Measurements from ENCODE around the gene GYG1.

The GYG1 gene
- total RNA-seq: 29.8 to 50.6 reads per million in 2 experiments

DNA sequence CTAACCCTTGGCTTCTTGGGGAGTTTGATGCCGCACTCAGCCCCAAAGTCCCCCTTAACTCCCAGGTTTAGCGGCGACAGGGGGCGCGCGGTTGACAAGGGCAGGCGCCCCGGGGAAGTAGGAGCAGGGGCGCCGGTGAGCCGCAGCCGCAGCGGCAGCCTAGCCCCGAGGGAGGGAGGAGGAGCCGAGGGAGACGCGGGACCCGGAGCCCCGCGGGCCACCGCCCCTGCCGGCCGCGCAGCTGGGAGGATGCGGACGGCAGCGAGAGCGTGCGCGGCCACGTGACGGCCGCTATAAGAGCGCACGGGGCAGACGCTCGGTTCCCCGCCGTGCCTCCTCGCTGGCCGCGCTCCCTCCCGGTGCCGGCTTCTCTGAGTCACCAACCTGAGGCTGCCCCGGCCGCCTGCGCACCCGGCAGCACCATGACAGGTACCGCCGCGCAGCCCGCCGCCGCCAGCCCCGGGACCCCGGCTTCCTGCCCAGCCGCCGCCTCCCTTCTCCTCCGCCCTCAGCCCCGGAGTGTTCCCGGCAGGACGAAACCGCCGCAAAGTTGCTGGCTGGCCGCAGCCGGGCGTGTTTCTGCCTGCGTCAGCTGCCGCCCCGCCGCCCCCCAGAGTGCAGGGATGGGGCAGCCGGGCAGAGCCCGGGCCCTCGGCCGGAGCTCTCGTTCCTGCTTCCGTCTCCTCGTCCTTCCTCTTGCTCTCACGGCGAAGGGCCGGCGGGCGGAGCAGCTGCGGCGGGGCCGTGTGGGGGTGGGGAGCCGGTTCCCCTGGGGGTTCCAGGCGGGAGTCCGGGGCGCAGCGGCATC is at the start of gene GYG1:
TSS of gene GYG1 (plus strand) at position 322 of the 808 bp plus-strand sequence. CDS start at position 423, 101 bp downstream.
- peak; percentile 69 for DNase-seq (ENCODE audit: low read depth)

DNA sequence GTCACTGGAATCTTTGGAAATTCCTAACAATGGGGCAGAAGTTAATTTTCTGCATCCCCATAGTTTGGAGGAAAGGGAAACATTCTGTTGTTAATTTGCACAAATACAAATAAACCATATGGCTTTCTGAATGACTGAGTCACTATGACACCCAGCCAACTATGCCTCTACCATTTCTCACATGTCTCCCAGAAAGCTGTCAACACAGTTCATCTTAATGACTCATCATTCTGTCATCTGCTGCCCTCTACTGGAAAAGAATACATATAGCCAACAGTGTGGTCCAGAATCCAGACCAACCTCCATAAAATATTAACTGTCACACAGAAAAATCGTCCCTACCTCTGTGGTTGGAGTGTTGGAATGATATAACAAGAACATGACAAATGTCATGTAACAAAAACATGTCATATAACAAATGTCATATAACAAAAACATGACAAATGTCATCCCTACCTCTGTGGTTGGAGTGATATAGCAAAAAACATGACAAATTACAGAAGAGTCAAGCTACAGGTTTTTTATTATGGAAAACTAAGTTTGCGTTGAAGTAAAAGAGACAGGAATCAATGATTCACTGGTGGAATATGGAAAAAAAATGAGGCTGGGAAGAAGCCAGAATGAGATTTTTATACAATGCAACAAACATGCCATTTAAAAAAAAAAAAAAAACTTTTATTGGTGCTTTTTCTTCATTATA is 47.7 kb upstream of the GYG1 start:
- DNase-seq (ENCODE audit: low read depth): no peak

DNA sequence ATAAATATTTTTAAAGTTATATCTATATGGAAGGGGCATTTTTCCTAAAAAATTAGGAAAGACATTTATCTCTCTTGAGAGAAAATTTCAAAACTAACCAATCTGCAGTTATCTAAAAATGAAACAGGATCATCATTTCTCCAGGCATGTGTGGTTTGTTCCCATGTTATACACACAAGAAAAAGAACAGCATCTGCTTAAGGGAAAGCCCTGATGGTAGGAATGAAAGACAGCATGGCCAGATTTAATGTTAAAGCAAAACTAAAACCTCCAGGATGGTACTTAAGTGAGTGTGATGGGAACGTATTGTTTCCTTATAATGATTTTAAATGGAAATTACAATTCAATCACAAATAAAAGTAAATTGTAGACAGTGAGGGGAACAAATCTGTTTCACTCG is 46.2 kb upstream of the GYG1 start:
- no peak for DNase-seq (ENCODE audit: low read depth)

- DNase-seq (ENCODE audit: low read depth): no peak
These were observed 42.3 kb upstream of the GYG1 start for GRCh38 chr3:148948913-148949657.

DNA sequence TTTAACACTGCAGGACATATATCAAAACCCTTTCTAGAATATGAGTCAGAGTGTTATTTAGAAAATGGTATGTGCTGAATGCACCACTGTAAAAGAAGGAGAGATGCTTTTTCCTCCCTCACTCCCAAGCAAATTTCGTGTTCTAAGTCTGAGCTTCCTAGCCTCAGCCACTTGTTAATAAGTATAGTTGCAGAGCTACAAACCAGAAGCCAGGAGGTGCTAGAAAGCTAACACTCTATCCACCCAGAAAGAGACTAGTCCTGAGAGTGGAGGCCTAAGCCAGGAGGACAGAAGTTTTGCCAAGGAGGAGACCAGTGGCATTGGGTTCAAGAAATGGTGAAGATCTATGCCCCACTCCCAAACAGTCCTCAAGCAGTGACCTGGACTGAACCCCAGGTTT is 40.5 kb upstream of the GYG1 start:
- DNase-seq (ENCODE audit: low read depth): no peak

GRCh38 chr3:148951599-148952361 is 39.6 kb upstream of the GYG1 start:
- DNase-seq (ENCODE audit: low read depth): no peak

GRCh38 chr3:148953094-148953493 is 38.2 kb upstream of the GYG1 start:
- no peak for DNase-seq (ENCODE audit: low read depth)

DNA sequence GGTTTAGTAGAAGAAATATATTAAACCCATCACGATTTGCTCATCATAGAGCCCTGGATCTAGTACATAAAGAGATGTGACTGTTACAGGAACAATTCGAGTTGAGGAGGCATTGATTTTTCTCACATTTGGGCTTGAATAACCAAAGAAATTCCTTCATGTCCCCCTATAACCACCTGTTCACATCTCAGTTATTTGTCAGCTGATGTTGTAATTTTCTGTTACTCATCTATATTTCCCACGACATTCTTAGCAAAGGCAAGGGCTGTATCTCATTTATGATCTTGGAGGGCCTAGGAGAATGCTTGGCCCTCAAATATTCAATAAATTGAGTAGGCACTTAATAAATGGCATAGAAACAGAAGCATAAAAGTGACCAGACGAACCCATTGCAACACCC is 36.4 kb upstream of the GYG1 start:
- no peak for DNase-seq (ENCODE audit: low read depth)

DNA sequence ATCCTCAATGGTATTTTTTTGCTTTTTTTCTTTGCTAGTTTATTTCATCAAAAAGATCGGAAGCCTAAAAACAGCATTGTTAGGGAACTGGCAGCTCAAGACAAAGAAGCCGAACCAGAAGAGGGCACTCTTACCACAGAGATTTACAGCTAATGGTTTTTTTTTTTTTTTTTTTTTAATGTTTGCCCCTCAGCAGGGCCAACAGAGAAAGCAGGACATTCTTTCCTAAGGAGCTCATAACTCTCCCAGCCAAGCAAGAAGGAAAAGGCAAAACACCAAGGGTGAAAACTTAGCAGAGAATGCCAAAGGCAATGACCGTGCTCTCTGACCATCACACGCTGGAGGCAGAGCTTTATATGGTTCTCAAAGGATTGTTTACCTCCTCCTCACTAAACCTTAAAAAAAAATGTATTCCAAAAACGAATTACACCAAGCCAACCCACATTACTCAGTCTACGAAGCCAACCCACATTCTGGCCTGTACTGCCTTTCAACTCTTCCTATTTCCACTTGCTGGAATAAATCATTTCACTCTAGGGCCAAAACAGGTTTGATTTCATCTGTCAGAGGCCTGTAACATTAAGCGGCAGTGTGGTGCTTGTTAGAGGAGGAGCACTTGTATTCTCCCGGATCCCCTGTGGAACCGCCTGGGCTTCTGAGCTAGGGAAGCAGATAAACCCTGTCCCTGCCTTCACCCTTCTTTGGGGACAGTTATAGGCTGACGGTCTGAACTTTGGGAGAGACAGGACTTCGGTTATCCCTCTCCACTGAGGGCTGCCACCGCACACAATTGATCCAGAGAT is 35.6 kb upstream of the GYG1 start:
- no peak for DNase-seq (ENCODE audit: low read depth)

DNA sequence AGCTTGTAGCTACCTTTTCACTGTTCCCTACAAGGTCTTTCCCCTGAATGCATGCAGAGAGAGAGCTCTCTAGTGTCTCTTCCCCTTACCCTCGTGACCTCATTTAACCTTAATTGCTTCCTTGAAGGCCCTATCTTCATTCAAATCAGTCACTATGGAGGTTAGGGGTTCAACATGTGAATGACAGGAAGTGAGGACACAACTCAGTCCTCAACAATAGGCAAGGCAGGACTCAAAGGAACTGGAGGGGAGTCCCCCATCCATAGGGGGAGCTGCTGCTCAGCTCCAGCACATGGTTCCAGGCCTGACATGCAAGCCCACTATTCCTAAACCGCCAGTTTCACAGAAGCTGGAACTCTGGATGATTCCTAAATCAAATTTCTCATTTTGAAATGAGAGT is 33.8 kb upstream of the GYG1 start:
- DNase-seq (ENCODE audit: low read depth): no peak

- DNase-seq (ENCODE audit: low read depth): no peak
These were observed 32.6 kb upstream of the GYG1 start for GRCh38 chr3:148958696-148959095.

DNA sequence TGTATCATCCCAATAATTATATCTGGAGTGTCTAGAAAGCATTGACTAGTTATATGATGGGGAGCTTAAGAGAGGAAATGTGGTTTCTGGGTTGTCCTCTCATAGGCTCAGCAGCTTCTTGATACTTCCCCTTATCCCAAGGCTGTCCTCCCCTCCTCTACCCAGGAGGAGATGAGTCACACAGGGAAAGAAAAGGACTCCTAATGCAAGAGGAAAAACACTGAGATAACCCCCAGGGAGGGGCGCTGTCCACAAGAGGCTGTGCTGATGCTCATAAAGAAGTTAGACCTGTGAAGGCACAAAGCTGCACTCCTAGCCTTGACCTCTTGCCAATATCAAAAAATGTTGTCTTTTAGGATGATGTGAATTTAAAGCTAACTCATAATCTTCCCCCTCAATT is 28.8 kb upstream of the GYG1 start:
- DNase-seq (ENCODE audit: low read depth): no peak

DNA sequence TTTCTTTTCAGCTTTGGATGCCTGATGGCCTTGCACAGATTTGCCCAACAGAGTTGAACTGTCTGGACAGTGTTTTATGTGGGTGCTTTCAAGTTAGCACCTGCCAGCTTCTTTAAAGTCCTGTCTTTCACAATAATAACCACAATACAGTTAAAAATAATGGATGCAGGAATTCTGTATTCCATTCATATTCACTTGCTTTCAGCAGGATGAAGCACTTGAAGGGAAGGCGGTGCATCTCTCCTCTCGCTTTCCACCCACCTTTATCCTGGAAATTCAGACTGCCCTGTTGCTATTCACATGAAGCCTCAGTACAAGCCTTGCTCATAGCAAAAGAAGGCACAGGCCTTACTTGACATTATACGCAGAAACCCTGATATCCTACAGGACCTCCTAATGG is 26.5 kb upstream of the GYG1 start:
- no peak for DNase-seq (ENCODE audit: low read depth)

GRCh38 chr3:148968321-148968720 is 23.0 kb upstream of the GYG1 start:
- no peak for DNase-seq (ENCODE audit: low read depth)

GRCh38 chr3:148970271-148970670 is 21.1 kb upstream of the GYG1 start:
- no peak for DNase-seq (ENCODE audit: low read depth)

DNA sequence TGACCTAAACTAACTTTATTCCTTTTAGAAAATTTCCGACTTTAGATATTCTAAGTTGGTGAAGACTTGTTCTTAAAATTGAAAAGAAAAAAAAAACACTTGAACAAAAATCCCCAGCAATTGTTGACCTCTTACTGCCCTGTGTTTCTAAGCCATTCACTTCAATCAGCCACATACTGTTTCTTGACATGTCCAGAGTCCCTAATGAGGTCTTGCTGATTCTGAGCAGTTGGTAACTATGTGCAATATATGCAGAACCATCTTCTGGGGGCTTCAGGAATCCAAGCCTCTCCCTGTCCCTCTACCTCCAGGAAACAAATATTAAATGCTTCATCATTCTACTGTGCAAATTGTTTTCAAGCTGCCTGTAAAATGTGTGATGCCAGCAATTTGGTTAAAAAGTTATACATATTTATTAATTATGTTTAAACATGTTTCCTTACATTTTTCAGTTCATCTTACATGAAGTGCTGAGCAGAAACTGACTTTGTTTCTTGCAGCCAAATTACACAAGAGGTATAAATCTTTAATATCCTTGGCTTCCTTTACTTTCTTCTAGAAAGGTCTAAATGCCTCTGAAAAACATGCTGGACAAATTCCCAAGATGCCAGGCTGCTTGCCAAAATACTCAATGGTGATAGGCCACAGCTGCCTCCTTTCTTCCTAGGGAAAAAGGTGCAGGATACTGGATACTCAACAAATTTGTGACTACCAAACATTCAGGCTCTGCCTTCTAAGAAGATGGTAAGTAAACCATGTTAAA is 19.8 kb upstream of the GYG1 start:
- DNase-seq (ENCODE audit: low read depth): no peak

DNA sequence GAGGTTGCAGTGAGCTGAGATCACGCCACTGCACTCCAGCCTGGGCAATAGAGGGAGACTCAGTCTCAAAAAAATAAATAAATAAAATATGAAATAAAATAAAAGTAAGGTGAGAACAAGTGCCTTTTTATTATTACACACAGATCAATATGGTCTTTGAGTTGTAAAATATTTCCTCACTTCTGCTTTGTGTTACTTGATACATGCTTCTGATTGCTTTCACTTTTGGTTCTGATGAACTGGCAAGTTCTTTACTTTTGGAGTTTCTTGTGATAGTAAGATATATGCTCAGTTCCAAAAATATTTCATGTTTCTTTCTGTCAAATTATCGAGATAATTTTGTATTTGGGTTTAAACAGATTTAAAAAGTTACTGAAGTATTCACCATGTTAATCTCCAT is 16.6 kb upstream of the GYG1 start:
- no peak for DNase-seq (ENCODE audit: low read depth)

- no peak for DNase-seq (ENCODE audit: low read depth)
These were observed 16.1 kb upstream of the GYG1 start for GRCh38 chr3:148975248-148975647.

- DNase-seq (ENCODE audit: low read depth): no peak
These were observed 15.6 kb upstream of the GYG1 start for GRCh38 chr3:148975696-148976095.

- no peak for DNase-seq (ENCODE audit: low read depth)
These were observed 10.1 kb upstream of the GYG1 start for GRCh38 chr3:148981273-148981672.
